IPS-NIHi7 (cell line): ENCODE results near the gene TSACC.
A peak's percentile ranks its signal among the peaks of the same experiment; 100 is the strongest.
"Not testable (repeated sequence)": the region's sequence is repeated elsewhere in the genome, so short reads cannot be mapped to it uniquely, and the experiment has no call there.

ENCODE experiments used
- DNase-seq: peaks from one replicate; pipeline ENCODE4 v3.0.0; 2012; ENCODE audit warnings: mixed read lengths; ENCODE audit errors: extremely low spot score

TSACC gene

DNA sequence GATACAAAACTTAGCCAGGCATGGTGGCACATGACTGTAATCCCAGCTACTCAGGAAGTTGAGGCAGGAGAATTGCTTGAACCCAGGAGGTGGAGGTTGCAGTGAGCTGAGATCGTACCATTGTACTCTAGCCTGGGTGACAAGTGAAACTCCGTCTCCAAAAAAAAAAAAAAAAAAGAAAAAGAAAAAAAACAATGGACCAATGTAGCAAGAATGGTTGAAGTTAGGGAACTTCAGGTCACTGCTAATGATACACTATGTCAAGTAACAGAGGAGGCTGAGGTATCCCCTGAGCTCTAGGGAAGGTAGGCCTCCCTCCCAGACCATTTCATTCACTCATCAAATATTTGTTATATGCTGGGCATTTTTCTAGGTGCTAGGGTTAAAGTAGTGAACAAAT lies 7.7 kb downstream of the TSACC start:
- DNase-seq, result not testable (repeated sequence)

DNA sequence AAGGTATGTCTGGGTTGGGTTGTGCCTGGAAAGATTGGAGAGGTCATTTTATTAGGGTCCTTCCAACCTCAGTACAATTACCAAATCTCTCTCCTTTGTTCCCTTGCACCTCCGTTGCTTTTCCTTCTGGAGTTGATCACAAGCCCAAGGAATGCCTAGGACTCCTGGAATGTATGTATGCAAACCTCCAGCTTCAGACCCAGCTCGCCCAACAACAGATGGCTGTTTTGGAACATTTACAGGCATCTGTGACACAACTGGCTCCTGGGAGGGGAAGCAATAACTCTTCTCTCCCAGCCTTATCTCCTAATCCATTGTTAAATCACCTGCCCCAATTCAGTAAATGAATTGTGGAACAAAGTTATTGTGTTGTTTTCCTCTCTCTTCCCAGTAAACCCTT lies 8.3 kb downstream of the TSACC start:
- no peak for DNase-seq

DNA sequence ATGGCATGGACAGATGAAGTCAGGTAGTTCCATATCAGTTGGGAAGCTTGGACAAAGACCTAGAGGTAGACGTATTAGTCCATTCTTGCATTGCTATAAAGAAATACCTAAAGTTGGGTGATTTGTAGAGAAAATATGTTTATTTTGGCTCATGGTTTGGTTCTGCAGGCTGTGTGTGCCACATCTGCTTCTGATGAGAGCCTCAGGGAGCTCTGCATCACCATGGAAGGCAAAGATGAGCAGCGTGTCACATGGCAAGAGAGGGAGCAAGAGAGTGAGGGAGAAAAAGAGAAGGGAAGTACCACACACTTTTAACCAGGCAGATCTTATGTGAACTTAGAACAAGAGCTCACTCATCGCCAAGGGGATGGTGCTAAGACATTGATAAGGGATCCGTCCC lies 9.0 kb downstream of the TSACC start:
- DNase-seq, result no peak

DNA sequence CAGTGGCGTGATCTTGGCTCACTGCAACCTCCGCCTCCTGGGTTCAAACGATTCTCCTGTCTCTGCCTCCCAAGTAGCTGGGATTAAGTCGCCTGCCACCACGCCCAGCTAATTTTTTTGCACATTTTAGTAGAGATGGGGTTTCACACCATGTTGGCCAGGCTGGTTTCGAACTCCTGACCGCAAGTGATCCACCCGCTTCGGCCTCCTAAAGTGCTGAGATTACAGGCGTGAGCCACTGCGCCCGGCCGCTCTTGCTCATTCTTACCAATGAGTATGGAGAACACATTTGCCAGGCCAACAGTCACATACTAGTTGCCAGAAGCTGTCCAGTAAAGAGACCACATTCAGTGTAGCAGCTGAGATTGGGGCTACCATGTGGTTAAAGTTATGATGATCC lies 14.2 kb downstream of the TSACC start:
- DNase-seq, result not testable (repeated sequence)

DNA sequence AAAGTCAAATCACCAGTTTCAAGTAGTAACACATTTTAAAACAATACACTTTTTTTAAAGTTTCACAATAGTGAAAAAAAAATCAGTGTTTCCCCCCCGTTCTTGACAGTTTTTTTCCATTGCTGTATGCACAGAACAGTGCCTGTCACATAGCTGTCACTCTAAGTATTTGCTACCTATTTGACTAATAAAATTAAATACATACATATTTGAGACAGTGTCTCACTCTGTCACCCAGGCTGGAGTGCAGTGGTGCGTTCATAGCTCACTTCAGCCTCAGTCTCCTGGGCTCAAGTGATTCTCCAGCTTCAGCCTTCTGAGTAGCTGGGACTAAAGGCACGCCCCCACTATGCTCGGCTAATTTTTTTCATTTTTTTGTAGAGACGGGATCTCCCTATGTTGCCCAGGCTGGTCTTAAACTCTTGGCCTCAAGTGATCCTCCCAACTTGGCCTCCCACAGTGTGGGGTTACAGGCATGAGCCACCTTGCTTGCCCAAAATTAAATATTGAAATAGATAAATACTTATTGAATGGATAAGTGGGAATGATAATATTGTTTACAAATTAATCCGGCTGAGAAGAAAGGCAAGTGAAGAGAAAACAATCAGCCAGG lies 18.0 kb downstream of the TSACC start:
- no peak for DNase-seq

DNA sequence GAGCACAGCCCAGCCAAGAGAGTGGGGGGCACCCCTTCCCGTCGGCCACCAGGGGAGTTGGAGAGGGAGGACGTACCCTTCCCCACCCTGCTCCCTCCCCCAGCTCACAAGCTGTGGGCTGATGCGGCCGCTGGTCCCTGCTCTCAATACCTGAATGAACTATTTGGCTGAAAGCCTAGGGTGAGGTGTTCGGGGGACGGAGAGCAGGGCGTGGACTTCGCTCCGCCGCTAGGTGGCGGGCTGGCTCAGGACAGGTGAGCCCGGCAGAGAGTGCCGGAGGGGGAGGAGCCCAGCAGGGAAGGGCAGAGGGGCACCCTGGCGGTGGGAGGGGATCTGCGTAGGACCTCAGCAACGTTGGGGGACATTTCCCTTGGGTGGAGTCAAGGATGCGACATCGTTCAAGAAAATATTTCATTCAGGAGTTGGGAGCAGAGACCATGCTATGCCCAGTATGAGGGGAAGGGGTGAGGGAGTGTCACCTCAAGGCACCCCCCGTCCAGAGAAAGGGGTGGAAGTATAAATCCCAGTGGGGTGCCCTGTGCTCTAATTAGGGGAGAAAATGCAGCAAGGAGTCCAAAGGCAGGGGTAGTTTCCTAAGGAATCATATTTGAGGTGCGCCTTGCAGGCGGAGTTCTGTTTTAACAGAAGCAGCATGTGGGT lies 18.7 kb downstream of the TSACC start:
- DNase-seq, result peak; percentile 94

DNA sequence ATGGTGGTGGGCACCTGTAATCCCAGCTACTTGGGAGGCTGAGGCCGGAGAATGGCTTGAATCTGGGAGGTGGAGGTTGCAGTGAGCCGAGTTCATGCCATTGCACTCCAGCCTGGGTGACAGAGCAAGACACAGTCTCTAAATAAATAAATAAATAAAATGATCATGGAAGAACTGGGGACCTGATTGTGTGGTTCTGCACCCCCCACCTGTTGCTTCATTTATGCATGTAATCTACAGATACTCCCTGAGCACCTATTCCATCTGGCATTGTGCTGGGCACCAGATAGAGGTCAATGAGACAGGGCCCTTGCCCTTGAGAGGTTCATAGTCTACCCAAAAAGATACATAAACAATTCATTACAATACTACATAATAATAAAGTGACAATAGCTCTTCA lies 19.7 kb downstream of the TSACC start:
- DNase-seq, result no peak

DNA sequence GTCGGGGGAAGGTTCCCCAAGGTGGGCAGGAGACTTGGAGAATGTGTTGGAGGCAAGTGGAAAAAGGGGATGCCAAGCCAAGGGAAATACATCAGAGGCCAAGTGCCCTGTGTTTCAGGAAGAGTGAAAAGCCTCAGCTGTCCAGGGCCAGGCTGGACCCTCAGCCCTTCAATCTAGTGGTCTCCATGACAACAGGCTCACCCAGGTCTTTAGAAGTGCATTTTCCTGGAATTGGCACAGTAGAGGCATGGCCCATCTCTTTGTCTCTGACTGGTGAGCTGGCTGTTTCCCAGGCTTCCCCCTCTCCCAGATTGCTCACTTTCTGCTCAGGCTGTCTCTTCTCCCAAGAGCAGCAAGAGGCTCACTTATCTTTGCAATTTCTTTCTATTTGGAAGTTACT lies 20.3 kb downstream of the TSACC start:
- DNase-seq, result no peak

DNA sequence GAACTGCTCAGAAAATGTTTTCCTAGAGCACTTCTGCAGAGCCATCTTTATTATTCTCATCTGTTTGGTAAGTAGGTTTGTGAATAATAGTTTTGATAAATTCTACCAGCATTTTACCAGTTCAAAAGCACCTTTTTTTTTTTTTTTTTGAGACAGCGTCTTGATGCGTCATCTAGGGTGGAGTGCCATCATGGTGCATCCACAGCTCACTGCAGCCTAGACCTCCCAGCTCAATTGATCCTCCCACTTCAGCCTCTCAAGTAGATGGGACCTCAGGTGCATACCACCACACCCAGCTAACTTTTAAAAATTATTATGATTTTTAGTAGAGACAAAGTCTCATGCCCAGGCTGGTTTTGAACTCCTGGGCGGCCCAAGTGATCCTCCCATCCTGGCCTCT lies 20.9 kb downstream of the TSACC start:
- DNase-seq, result no peak

DNA sequence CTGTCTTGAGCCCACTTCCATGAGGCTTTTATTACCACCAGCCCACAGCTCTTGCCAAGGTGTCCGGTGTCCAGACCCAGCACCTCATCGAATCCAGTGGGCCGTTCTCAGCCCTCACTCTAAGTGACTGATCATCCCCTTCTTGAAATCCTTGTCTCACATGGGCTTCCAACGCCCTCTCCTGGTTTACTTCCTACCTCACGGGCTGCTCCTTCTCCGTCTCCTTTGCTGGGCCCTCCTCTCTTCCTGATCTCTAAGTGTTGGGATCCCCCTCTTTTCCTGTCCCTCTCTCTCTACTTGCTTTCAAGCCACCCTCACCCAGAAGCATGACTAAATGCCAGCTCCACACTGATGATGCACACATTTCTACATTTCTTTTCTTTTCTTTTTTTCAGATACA lies 21.6 kb downstream of the TSACC start:
- peak; percentile 71 for DNase-seq

DNA sequence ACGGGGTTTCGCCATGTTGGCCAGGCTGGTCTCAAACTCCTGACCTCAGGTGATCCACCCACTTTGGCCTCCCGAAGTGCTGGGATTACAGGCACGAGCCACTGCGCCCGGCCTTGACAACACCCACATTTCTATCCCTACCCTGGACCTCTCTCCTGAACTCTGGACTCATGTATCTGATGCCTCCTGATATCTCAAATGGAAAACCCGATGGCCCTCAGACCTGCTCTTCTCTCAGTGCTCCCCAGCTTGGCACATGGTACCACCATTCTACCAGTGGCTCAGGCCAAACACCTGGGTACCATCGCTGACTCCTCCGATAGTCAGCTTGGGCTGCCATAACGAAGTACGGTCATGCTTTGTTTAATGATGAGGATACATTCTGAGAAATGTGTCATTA lies 22.2 kb downstream of the TSACC start:
- DNase-seq, result no peak

DNA sequence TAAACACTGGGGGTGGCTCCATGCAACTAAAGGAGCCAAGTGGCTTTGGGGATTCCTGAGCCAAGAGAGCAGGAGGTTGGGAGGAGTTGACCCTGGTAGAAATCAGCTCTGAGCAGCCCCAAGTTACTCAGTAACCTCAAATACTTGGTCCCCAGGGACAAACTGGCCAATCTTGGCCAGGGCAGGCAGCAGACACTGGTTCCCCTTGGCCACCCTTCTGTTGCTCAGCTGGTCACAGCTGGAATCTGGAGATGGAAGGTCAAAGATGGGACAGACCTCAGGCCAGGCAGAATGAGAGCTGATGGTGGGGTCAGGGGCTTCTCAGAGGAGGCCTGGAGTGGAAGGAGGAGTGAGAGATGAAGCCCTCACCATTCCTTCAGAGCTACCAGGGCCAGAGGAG lies 27.4 kb downstream of the TSACC start:
- no peak for DNase-seq

DNA sequence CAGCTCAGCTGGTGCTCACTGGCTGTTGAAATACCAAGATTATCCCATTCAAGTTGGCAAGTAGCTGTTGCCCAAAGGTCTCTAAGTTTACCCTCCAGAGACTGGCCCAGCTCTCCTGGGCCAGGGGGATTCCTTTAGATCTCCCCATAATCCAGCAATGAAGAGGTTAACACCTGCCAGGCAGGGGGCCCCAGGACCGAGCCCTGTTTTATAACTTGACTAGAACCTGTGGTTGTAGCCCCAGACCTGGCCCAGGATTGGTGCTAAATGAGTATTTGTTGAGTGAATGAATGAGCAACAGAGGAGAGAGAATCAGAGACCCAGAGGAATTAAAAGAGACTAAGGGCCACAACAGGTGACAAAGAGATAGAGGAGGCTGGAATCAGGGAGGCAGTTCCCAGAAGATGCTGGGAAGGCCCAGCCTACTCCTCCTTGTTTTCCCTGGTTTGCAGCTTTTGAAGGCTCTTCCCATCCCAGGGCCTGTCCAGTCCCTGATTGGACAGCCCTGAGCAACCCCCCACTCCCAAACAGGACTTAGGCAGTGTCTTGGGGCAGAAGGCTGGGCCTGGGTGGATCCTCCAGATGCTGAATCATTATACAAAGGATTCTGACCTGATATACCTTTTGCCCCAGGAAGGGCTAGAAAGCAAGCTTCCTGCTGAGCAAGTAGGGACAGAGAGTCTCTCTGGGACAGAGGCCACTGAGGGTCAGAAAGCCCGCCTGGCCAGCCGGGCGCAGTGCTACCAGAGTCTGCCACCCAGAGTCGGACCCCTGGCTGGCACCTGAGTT lies 28.2 kb downstream of the TSACC start:
- no peak for DNase-seq

DNA sequence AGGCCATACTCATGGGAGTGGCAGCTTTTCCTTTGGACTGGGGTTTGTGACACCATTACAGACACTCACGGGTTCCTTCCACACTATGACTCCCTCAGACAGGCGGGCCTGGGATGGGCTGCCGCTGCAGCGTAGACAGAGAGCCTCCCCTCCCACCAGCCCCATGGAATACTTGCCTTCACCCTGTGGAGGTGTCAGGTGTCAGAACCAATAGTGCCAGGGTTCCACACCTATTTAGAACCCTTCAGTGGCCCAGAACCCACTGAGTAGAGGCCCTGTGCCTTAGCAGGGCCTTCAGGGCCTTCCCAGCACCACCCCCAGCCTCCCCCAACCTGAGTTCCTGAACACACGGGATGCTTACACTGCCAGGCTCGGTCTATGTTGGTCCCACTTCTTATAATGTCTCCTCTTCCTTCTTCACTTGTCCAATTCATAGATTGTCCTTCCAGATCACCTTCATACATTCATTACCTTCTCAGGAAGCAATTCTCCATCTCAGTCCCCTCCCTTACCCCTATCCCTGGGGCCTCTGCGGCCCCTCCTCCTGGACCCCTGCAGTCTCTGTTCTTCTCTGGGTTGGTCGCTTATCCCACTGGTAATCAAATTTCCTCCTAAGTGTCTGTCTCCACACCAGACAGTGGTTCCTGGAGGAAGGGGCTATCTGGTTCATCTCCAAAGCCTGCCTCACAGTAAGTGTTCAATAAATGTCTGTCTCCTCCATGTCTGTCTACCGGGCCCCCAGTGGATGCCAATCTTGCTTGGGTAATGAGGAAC lies 29.2 kb downstream of the TSACC start:
- DNase-seq, result no peak

DNA sequence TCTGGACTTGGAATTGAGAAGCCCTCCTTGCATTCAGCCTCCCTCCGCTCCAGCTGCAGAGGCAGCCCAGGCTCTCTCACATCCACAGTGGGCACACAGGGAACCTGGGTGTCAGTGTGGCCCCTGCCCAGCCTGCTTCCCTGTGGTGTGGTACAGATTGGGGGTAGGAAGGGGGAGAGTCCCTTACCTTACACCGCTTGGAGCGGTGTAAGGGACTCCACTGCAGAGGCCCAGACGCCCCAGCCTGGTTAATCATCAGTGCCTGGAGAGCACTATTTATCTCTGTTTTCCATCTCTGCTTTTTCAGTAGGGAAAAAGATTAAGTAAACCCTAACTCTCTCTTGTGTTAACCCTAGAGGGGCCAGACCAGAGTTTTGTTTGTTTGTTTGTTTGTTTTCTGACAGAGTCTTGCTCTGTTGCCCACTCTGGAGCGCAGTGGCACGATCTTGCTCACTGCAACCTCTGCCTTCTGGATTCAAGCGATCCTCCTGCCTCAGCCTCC lies 29.9 kb downstream of the TSACC start:
- no peak for DNase-seq

DNA sequence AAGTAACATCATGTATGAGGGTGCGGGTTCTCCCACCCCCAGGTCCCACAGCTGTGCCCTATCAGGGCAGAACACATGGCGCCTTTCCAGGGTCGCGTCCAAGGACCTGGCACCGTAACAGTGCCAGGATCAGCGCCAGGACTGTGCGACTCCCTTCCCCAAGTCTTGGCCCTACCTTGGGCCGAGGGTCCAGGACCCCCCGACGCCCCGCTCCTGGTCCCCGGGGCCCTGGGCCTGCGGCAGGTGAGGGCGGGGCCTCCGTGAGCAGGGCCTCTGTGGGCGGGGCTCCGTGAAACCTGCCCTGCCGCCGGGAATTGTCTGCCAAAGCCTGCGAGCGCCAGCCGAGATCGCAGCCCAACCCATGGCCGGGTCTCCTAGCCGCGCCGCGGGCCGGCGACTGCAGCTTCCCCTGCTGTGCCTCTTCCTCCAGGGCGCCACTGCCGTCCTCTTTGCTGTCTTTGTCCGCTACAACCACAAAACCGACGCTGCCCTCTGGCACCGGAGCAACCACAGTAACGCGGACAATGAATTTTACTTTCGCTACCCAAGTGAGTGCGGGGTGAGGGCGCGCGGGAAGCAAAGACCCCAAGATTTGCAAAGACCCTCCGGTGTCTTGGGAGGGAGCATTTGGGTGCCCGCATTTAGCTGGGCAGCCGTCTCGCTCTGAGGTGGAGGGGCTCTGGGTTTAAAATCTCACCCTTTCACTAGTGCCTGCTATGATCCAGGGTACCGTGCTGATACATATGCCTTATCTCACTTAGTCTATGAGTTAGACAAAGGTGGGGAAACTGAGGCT lies 30.8 kb downstream of the TSACC start, which contains the start of gene RHBG:
TSS of gene RHBG (plus strand) at position 323 of the 796 bp plus-strand sequence. CDS start at position 362, 39 bp downstream.
- peak; percentile 89 for DNase-seq

DNA sequence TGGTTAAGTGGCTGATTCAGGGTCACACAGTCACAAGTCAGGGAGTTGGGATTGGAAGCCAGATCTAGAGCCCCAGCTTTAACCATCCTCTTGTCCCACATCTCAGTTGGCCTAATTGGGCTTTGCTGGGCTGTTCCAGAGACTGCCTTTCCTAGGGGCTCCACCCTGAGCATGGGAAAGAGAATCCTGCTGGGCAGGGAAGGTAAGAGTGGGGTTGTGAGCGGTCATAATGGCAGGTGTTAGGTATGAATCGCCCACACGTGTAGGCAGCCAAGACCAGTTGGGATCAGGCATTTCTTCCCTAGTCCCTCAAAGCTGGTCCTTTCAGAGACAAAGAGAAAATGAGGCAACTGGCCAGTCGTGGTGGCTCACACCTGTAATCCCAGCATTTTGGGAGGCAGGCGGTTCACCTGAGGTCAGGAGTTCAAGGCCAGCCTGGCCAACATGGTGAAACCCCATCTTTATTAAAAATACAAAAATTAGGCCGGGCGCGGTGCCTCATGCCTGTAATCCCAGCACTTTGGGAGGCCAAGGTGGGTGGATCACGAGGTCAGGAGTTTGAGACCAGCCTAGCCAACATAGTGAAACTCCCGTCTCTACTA lies 31.5 kb downstream of the TSACC start:
- DNase-seq, result not testable (repeated sequence)

DNA sequence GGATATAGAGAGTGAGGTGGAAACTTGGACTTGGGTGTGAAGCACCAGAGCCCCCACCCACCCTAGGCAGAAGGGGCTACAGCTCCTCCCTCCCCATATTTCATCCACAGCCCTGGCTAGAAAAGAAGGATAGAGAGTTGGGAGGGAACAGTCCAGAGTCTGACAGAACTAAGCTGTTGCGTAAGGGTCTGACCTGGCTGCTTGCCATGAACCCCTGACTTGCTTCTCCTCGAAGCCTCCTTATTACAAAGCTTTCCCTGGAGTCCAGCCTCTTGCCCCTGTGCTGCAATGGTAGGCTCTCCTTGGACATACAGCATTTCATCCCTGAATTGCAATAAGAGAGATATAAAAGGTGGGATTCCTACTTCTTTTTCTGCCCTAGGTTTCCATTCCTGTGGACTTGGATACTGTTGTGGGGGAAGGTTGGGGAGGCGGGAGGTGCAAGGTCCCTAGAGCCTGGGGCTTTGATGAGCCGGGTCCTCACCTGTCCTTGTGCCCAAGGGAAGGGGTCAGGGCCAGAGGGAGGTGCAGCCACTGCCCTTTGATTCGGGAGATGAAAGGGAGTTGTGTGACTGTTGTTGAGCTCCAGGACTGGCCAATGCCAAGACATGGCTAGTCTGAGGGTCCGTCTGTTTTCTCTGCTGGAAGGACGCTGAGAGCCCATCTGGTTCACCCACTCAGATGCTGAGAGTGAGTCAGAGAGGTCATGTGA lies 33.4 kb downstream of the TSACC start:
- no peak for DNase-seq

DNA sequence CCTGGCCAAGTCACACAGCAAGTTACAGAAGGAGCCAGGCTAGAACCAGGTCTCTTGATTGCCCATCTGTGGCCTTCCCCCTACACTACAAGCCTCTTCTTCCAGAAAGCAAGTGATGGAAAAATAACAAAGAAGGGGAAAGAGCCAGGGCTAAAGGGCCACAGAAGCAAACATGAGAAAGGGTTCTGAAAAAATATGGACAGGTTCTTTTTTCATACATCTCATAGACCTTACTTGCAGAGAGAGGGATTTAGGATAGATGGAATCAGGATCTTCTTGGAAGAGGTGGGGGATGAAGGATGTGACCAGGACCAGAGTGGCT lies 33.9 kb downstream of the TSACC start:
- DNase-seq, result no peak

DNA sequence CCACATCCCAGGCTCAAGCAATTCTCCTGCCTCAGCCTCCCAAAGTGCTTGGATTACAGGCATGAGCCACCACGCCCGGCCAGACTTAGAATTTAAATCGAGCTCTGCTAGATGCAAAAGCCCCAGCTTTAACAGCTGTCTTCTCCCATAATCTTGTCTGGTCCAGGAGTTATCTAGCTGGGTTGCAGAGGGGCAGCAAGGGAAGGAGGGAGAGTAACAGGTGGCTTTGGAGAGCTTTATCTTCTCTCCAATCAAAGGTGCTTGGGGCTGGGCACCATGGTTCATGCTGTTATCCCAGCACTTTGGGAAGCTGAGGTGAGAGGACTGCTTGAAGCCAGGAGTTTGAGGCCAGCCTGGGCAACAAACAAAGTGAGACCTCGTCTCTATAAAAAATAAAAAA lies 34.5 kb downstream of the TSACC start:
- DNase-seq, result no peak
